ENCODE results near the gene HOXC10.

DNA sequence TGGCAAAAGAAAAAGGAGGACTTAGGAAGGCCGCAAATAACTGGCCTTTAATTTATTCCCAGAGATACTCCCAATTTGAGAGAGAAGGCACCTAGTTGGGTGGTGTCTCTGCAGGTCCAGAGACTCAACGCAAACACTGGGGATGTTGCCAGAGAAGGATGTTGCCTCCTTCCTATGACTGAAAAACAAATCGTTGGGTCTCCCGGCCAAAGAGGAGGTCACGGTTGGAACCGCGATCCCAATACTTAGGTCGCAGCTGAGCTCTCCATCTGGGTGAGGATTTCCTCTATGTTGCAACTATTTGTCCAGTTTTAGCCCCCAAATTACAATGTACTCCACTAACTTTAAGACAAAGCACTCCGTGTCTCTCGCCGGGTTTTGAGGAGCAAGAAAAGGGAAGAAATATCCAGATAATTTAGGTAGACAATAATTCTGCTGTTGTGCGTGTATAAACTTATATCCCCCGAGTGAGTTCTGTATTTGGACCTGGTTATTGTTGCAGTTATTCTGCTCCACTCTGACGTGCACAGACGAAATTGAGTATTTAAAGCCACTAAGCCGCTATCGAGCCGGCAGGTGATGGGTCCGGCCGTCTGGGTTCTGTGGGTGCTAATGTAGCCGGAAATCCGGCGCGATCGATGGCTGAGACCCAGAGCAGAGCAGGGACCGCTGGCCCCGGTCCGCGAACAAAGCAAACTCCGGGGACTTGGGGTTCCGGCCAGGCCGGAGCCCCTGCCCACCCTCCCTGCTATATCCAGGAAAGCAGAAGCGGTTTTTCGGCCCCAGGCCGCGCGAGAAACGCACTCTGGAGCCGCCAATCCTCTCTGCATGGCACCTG lies 24.5 kb upstream of the HOXC10 start:
- TF ChIP-seq CTCF (IDR thresholded peaks at IDR 0.05) (no peak), POLR2A (IDR thresholded peaks at IDR 0.05) (no peak)
